Activated CD4-positive, alpha-beta T cell treated with anti-CD3 and anti-CD28 coated beads, Interleukin-2, amount 10 ng/mL, durations not matched to agents 24 days and 14 days (primary cell): ENCODE measurements around the gene EIF3A. TPM values are rescaled to one million over a fixed set of nuclear protein-coding genes. Genes with fewer than 3 reads are reported as not detected.

ENCODE experiments used
- DNase-seq: peaks from one replicate; pipeline ENCODE4 v3.0.0; 2022
- H3K27ac Mint-ChIP-seq: one replicate; pipeline ENCODE4 v1.8.0; 2022; ENCODE audit warnings: mild to moderate bottlenecking, mixed read lengths
- H3K27me3 Mint-ChIP-seq: one replicate; pipeline ENCODE4 v1.8.0; 2022; ENCODE audit warnings: mixed read lengths
- H3K36me3 Mint-ChIP-seq: one replicate; pipeline ENCODE4 v1.8.0; 2022; ENCODE audit warnings: low read depth, mild to moderate bottlenecking, mixed read lengths
- H3K4me1 Mint-ChIP-seq: one replicate; pipeline ENCODE4 v1.8.0; 2021; ENCODE audit warnings: mixed read lengths
- H3K4me3 Mint-ChIP-seq: one replicate; pipeline ENCODE4 v1.8.0; 2022; ENCODE audit warnings: mild to moderate bottlenecking, moderate library complexity, mixed read lengths
- H3K9me3 Mint-ChIP-seq: one replicate; pipeline ENCODE4 v1.8.0; 2021; ENCODE audit warnings: mixed read lengths
- intact Hi-C: fragments of 100-400 bp; cut with micrococcal nuclease; formaldehyde crosslinking; loops from one replicate; pipeline ENCODE4 v1.15.1; 2023
- total RNA-seq: library from RNA; stranded (reverse); gene quantifications from 2 replicates; pipeline ENCODE4 v1.2.3, GENCODE V29; 2022

EIF3A gene
- total RNA-seq, 1 donor from 2014 or later: 179 TPM

DNA sequence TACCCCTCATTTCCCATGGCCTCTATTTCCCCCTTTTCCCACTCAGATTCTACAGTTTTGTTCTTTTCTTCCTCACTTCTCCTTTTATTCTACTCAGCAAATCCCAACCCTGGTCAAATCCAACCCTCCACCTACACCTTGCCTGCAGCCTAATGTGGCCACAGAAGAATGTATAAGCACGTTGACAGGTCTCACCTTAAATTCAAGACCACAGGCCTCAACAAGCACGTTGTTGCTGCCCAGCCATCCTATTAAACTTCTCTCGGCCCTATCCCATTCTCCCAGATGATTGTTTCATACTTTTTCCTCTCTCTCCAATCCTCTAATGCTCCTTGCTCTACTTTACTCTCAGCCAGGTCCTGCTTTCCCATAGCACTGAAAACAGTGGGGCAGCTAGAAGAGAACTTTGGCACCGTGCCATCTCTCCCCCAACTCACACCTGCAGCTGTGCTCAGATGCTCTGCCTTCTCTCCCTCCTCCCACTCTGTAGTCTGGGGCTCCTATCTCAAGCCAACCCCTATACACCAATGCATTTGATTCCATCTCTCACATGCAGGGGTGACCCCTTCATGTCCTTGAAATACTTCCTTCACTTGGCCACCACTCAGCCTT, 6.8 kb upstream of the EIF3A start:
- Mint-ChIP-seq H3K4me1 (peaks cover 38% of the 10 kb centered on the region), H3K27ac (no peak overlapping the region), H3K36me3 (peaks cover 2% of the 10 kb centered on the region), H3K4me3 (no peak overlapping the region), H3K27me3 (no peaks in the 10 kb centered on the region), H3K9me3 (no peaks in the 10 kb centered on the region)
- DNase-seq: no peak
- intact Hi-C loops: no loop called here

DNA sequence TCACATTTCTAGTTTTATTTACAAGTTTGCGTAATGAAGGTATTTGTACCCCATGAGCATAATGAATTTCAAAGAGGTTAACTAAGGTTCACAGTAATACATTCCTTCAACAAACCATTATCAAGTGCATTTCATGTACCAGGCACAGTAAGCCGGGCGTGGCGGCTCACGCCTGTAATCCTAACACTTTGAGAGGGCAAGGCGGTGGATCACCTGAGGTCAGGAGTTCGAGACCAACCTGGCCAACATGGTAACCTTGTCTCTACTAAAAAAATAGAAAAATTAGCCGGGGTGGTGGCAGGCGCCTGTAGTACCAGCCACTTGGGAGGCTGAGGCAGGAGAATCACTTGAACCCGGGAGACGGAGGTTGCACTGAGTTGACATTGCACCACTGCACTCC, 4.3 kb upstream of the EIF3A start:
- Mint-ChIP-seq H3K4me1 (peaks cover 24% of the 10 kb centered on the region), H3K27ac (no peak overlapping the region), H3K4me3 (no peak overlapping the region), H3K27me3 (no peaks in the 10 kb centered on the region), H3K36me3 (peaks cover 10% of the 10 kb centered on the region), H3K9me3 (no peaks in the 10 kb centered on the region)
- no peak for DNase-seq
- intact Hi-C loops: loop anchor here (5.0 kb wide), 2 partner anchors 512 to 567 kb away; partner anchors contain the start of genes BAG3 and TIAL1

- Mint-ChIP-seq H3K9me3 (no peaks in the 10 kb centered on the region), H3K4me3 (peak overlapping the region; percentile 87), H3K36me3 (peaks cover 40% of the 10 kb centered on the region), H3K27ac (peak overlapping the region; percentile 92), H3K4me1 (peaks cover 34% of the 10 kb centered on the region), H3K27me3 (no peaks in the 10 kb centered on the region)
- intact Hi-C loops: loop anchor here (1.0 to 5.0 kb wide), 10 partner anchors 10 to 572 kb away; partner anchors contain the start of genes BAG3, DENND10, PRDX3 and RGS10
- DNase-seq: peak; percentile 92
Observed at GRCh38 chr10:119079599-119080520, 757 bp downstream of the EIF3A start.

GRCh38 chr10:119078422-119079179, 2.0 kb downstream of the EIF3A start:
- Mint-ChIP-seq H3K36me3 (peaks cover 46% of the 10 kb centered on the region), H3K9me3 (no peaks in the 10 kb centered on the region), H3K4me1 (peaks cover 34% of the 10 kb centered on the region), H3K4me3 (peak overlapping the region; percentile 87), H3K27ac (peak overlapping the region; percentile 92), H3K27me3 (no peaks in the 10 kb centered on the region)
- intact Hi-C loops: no loop called here
- no peak for DNase-seq

GRCh38 chr10:119073584-119073983, 7.0 kb downstream of the EIF3A start:
- Mint-ChIP-seq H3K4me1 (peaks cover 38% of the 10 kb centered on the region), H3K27me3 (no peaks in the 10 kb centered on the region), H3K4me3 (no peak overlapping the region), H3K36me3 (peaks cover 68% of the 10 kb centered on the region), H3K27ac (no peak overlapping the region), H3K9me3 (no peaks in the 10 kb centered on the region)
- DNase-seq: no peak
- intact Hi-C loops: no loop called here

- DNase-seq: no peak
- peaks cover 30% of the 10 kb centered on the region for H3K4me1 Mint-ChIP-seq
- H3K27me3 Mint-ChIP-seq: no peaks in the 10 kb centered on the region
- intact Hi-C loops: loop anchor here (1.0 kb wide), 1 partner anchor 10 kb away; the partner anchor contains the start of gene EIF3A
- no peak overlapping the region for H3K4me3 Mint-ChIP-seq
- H3K27ac Mint-ChIP-seq: peak overlapping the region; percentile 65
- no peaks in the 10 kb centered on the region for H3K9me3 Mint-ChIP-seq
- H3K36me3 Mint-ChIP-seq: peaks cover 77% of the 10 kb centered on the region
Observed at GRCh38 chr10:119070395-119071165, 10.0 kb downstream of the EIF3A start.

GRCh38 chr10:119061926-119062325, 18.7 kb downstream of the EIF3A start:
- Mint-ChIP-seq H3K4me1 (peaks cover 25% of the 10 kb centered on the region), H3K27ac (no peak overlapping the region), H3K4me3 (no peak overlapping the region), H3K27me3 (no peaks in the 10 kb centered on the region), H3K9me3 (no peaks in the 10 kb centered on the region), H3K36me3 (peaks cover 82% of the 10 kb centered on the region)
- intact Hi-C loops: no loop called here
- DNase-seq: no peak

GRCh38 chr10:119061352-119061751, 19.3 kb downstream of the EIF3A start:
- Mint-ChIP-seq H3K36me3 (peaks cover 82% of the 10 kb centered on the region), H3K9me3 (no peaks in the 10 kb centered on the region), H3K4me3 (no peak overlapping the region), H3K4me1 (peaks cover 25% of the 10 kb centered on the region), H3K27me3 (no peaks in the 10 kb centered on the region), H3K27ac (no peak overlapping the region)
- DNase-seq: no peak
- intact Hi-C loops: no loop called here

- H3K4me1 Mint-ChIP-seq: peaks cover 20% of the 10 kb centered on the region
- no peaks in the 10 kb centered on the region for H3K27me3 Mint-ChIP-seq
Observed at GRCh38 chr10:119060107-119060506, 20.5 kb downstream of the EIF3A start.

GRCh38 chr10:119059557-119059956, 21.1 kb downstream of the EIF3A start:
- Mint-ChIP-seq H3K36me3 (peaks cover 81% of the 10 kb centered on the region), H3K4me1 (peaks cover 17% of the 10 kb centered on the region), H3K4me3 (no peak overlapping the region), H3K27me3 (no peaks in the 10 kb centered on the region), H3K27ac (no peak overlapping the region), H3K9me3 (no peaks in the 10 kb centered on the region)
- DNase-seq: no peak
- intact Hi-C loops: no loop called here

More at GRCh38 chr10:119060107-119060506, 20.5 kb downstream of the EIF3A start:
- Mint-ChIP-seq H3K9me3 (no peaks in the 10 kb centered on the region), H3K27ac (peak overlapping the region; percentile 37), H3K36me3 (peaks cover 82% of the 10 kb centered on the region), H3K4me3 (no peak overlapping the region)
- intact Hi-C loops: no loop called here
- no peak for DNase-seq

GRCh38 chr10:119058010-119058409, 22.6 kb downstream of the EIF3A start:
- Mint-ChIP-seq H3K4me3 (no peak overlapping the region), H3K4me1 (peaks cover 13% of the 10 kb centered on the region), H3K36me3 (peaks cover 75% of the 10 kb centered on the region), H3K27ac (no peak overlapping the region), H3K27me3 (no peaks in the 10 kb centered on the region), H3K9me3 (no peaks in the 10 kb centered on the region)
- no peak for DNase-seq
- intact Hi-C loops: no loop called here

- no peak for DNase-seq
- H3K27ac Mint-ChIP-seq: no peak overlapping the region
- no peaks in the 10 kb centered on the region for H3K27me3 Mint-ChIP-seq
- H3K4me3 Mint-ChIP-seq: no peak overlapping the region
- peaks cover 80% of the 10 kb centered on the region for H3K36me3 Mint-ChIP-seq
- no peaks in the 10 kb centered on the region for H3K9me3 Mint-ChIP-seq
- intact Hi-C loops: no loop called here
- peaks cover 9% of the 10 kb centered on the region for H3K4me1 Mint-ChIP-seq
Observed at GRCh38 chr10:119055472-119055871, 25.1 kb downstream of the EIF3A start.

GRCh38 chr10:119051775-119052174, 28.8 kb downstream of the EIF3A start:
- Mint-ChIP-seq H3K27me3 (no peaks in the 10 kb centered on the region), H3K9me3 (no peaks in the 10 kb centered on the region), H3K4me3 (no peak overlapping the region), H3K36me3 (peaks cover 82% of the 10 kb centered on the region), H3K27ac (no peak overlapping the region), H3K4me1 (peaks cover 11% of the 10 kb centered on the region)
- no peak for DNase-seq
- intact Hi-C loops: no loop called here
